K562 (cell line): Measurements from ENCODE around the gene PRMT7. TPM values are rescaled to one million over a fixed set of nuclear protein-coding genes. Genes with fewer than 3 reads are reported as not detected.

ENCODE experiments used
- ATAC-seq: fragments of 200-7000 bp; cut with Tn5 transposase; 3 replicates; pipeline ENCODE4 v1.9.1; 2020; ENCODE audit warnings: moderate library complexity
- BruUV-seq: library from RNA; stranded (reverse); fragments of 400-500 nt; replicated peaks from 2 replicates; lab custom pipeline; 2021; lab: Mats Ljungman, UMichigan
- CTCF ChIA-PET: fragments of 300-600 bp; formaldehyde crosslinking; extraction: SDS; loops from one replicate; lab custom pipeline; 2021; ENCODE audit warnings: low intra/inter-chr PET ratio; lab: Yijun Ruan, JAX
- POLR2A ChIA-PET: fragments of 300-600, 350-650 bp; sonication (Branson Sonifier 250); formaldehyde crosslinking; extraction: SDS; loops from one replicate; lab custom pipeline; 2021; ENCODE audit warnings: antibody characterized with exemption, inconsistent platforms; lab: Yijun Ruan, JAX
- DNase-seq, 4 experiments: peaks; one replicate each; pipeline versions ENCODE4 v3.0.0 to v3.0.0-alpha.2; 2011 to 2018; ENCODE audit warnings: low spot score in 3 of 4, mixed read lengths in 3 of 4; ENCODE audit errors: extremely low read depth in 1 of 4
- FAIRE-seq: peaks from 2 replicates; lab custom pipeline; 2011; peaks lifted over from hg19 to GRCh38; lab: Jason Lieb, UNC
- H2AFZ ChIP-seq: 2 replicates; pipeline ENCODE4 v1.6.0; 2011; ENCODE audit warnings: low read depth, low read length, control low read depth, inconsistent platforms
- H3K27ac ChIP-seq: fragments of 200-600 bp; 3 replicates; pipeline ENCODE4 v1.8.0; 2011; ENCODE audit warnings: low read depth, mild to moderate bottlenecking, control low read depth, inconsistent platforms, low read length, moderate library complexity, mixed read lengths; ENCODE audit errors: extremely low read depth
- H3K27me3 ChIP-seq, 2 experiments: fragments of 300-600 bp in 1 of 2; 2 replicates in 1 of 2; 3 replicates in 1 of 2; pipeline versions ENCODE4 v1.6.0 to v1.8.0; 2011; ENCODE audit warnings: inconsistent platforms in 2 of 2, low read length in 2 of 2, mild to moderate bottlenecking in 1 of 2, mixed read lengths in 1 of 2, moderate library complexity in 1 of 2; ENCODE audit not compliant: control insufficient read depth in 2 of 2, insufficient read depth in 2 of 2
- H3K36me3 ChIP-seq: fragments of 300-600 bp; 3 replicates; pipeline ENCODE4 v1.8.0; 2011; ENCODE audit warnings: mild to moderate bottlenecking, low read length, inconsistent platforms; ENCODE audit not compliant: control insufficient read depth, insufficient read depth
- H3K4me1 ChIP-seq, 2 experiments: fragments of 200-600 bp in 1 of 2; replicated peaks in 1 of 2; 2 replicates in 1 of 2; 3 replicates in 1 of 2; pipeline versions ENCODE4 v1.5.1 to v1.8.0; 2011; ENCODE audit warnings: inconsistent platforms in 2 of 2, low read length in 2 of 2, mild to moderate bottlenecking in 1 of 2, mixed read lengths in 1 of 2, moderate library complexity in 1 of 2; ENCODE audit not compliant: control insufficient read depth in 2 of 2, insufficient read depth in 2 of 2
- H3K4me2 ChIP-seq: 2 replicates; pipeline ENCODE4 v1.6.1; 2011; ENCODE audit warnings: low read length, control low read depth, inconsistent platforms, mixed read lengths; ENCODE audit not compliant: insufficient read depth
- H3K4me3 ChIP-seq: fragments of 200-600 bp; sonication (generic), shearing (Covaris generic); 2 replicates; pipeline ENCODE4 v1.5.1; 2016; ENCODE audit warnings: control low read depth, inconsistent platforms
- H3K79me2 ChIP-seq: fragments of 200-600 bp; 3 replicates; pipeline ENCODE4 v1.8.0; 2011; ENCODE audit warnings: low read length, inconsistent platforms; ENCODE audit not compliant: control insufficient read depth, insufficient read depth
- H3K9ac ChIP-seq, 2 experiments: 2 replicates each; pipeline versions ENCODE4 v1.6.0 to v1.6.1; 2011; ENCODE audit warnings: low read depth in 2 of 2, low read length in 2 of 2, control low read depth in 1 of 2, inconsistent platforms in 1 of 2, mild to moderate bottlenecking in 1 of 2, mixed read lengths in 1 of 2; ENCODE audit not compliant: insufficient read depth in 1 of 2
- H3K9me1 ChIP-seq: one replicate; pipeline ENCODE4 v1.6.0; 2011; ENCODE audit warnings: inconsistent platforms, mild to moderate bottlenecking, low read length, moderate library complexity; ENCODE audit not compliant: control insufficient read depth, insufficient read depth
- H3K9me3 ChIP-seq: replicated peaks from 2 replicates; pipeline ENCODE4 v1.5.1; 2011; ENCODE audit warnings: low read depth, low read length, inconsistent platforms; ENCODE audit not compliant: control insufficient read depth, insufficient read depth
- H4K20me1 ChIP-seq: replicated peaks from 2 replicates; pipeline ENCODE4 v1.6.1; 2011; ENCODE audit warnings: low read length, inconsistent platforms, mixed read lengths; ENCODE audit not compliant: control insufficient read depth, insufficient read depth
- BHLHE40 ChIP-seq: IDR thresholded peaks from 2 replicates; pipeline ENCODE4 v1.6.1; 2011; ENCODE audit warnings: low read length, improper control_type of control experiment
- DEAF1 ChIP-seq: fragments of 450-650 bp; formaldehyde crosslinking; IDR thresholded peaks from 2 replicates; pipeline ENCODE4 v1.4.0; 2020; ENCODE audit warnings: mild to moderate bottlenecking, moderate library complexity
- HMG20B ChIP-seq: fragments of 250-450 bp; sonication (Bioruptor Pico); IDR thresholded peaks from 2 replicates; pipeline ENCODE4 v1.5.0; 2021; ENCODE audit warnings: mild to moderate bottlenecking
- MEIS2 ChIP-seq: fragments of 450-650 bp; IDR thresholded peaks from 2 replicates; pipeline ENCODE4 v1.6.1; 2014; ENCODE audit warnings: mild to moderate bottlenecking; ENCODE audit not compliant: partially characterized antibody
- NR2F6 ChIP-seq: fragments of 450-650 bp; formaldehyde crosslinking; IDR thresholded peaks from 2 replicates; pipeline ENCODE4 v1.4.0; 2020; ENCODE audit warnings: mild to moderate bottlenecking
- PATZ1 ChIP-seq: fragments of 250-450 bp; sonication (Bioruptor Pico); IDR thresholded peaks from 2 replicates; pipeline ENCODE4 v1.5.0; 2020; ENCODE audit warnings: mild to moderate bottlenecking, borderline replicate concordance
- PML ChIP-seq: IDR thresholded peaks from 2 replicates; pipeline ENCODE4 v1.6.1; 2012; ENCODE audit warnings: low read length, inconsistent platforms
- POLR2AphosphoS2 ChIP-seq: IDR thresholded peaks from 2 replicates; pipeline ENCODE4 v1.6.1; 2012; ENCODE audit warnings: low read length, improper control_type of control experiment
- PRDM10 ChIP-seq: fragments of 450-650 bp; IDR thresholded peaks from 2 replicates; pipeline ENCODE4 v1.6.1; 2018; ENCODE audit not compliant: partially characterized antibody
- PRMT5 ChIP-seq: sonication (generic); formaldehyde crosslinking; IDR thresholded peaks from 2 replicates; pipeline ENCODE4 v1.5.0; 2020; ENCODE audit warnings: missing genetic modification reagents
- PTBP1 ChIP-seq: fragments of 200-400 bp; formaldehyde crosslinking; IDR thresholded peaks from 2 replicates; pipeline ENCODE4 v1.6.1; 2017; ENCODE audit warnings: low read depth, low read length
- RBM17 ChIP-seq: fragments of 200-400 bp; formaldehyde crosslinking; IDR thresholded peaks from 2 replicates; pipeline ENCODE4 v1.6.1; 2017; ENCODE audit warnings: low read depth, mild to moderate bottlenecking, low read length, borderline replicate concordance
- SRSF9 ChIP-seq: fragments of 200-400 bp; formaldehyde crosslinking; IDR thresholded peaks from 2 replicates; pipeline ENCODE4 v1.6.1; 2017; ENCODE audit warnings: low read depth, low read length, borderline replicate concordance
- TAF15 ChIP-seq: fragments of 200-400 bp; formaldehyde crosslinking; IDR thresholded peaks from 2 replicates; pipeline ENCODE4 v1.6.1; 2017; ENCODE audit warnings: mild to moderate bottlenecking, low read depth, low read length, moderate library complexity
- TRIM24 ChIP-seq, 2 experiments: fragments of 450-650 bp; IDR thresholded peaks; 2 replicates each; pipeline ENCODE4 v1.6.1; 2016
- ZC3H4 ChIP-seq: sonication (generic); formaldehyde crosslinking; IDR thresholded peaks from 2 replicates; pipeline ENCODE4 v1.9.0; 2021; ENCODE audit warnings: missing genetic modification reagents, borderline replicate concordance
- ZNF444 ChIP-seq: fragments of 250-450 bp; sonication (Bioruptor Pico); IDR thresholded peaks from 2 replicates; pipeline ENCODE4 v1.4.0; 2020; ENCODE audit warnings: mild to moderate bottlenecking, moderate library complexity
- WGBS: fragments of 100-300 bp; shearing (Covaris generic); methylation state at CpG from one replicate; pipeline ENCODE4 v1.1.6; 2016; ENCODE audit warnings: low coverage, mixed read lengths; ENCODE audit not compliant: insufficient coverage; ENCODE audit errors: missing lambda C conversion rate; 5-methylcytosine and 5-hydroxymethylcytosine counted together
- in situ Hi-C: fragments of 300-500 bp; cut with MboI; formaldehyde crosslinking; loops from 4 replicates; pipeline ENCODE4 v1.15.0; 2018; ENCODE audit warnings: inconsistent platforms, mixed read lengths
- intact Hi-C: fragments of 100-400 bp; cut with micrococcal nuclease; formaldehyde crosslinking; loops from 2 replicates; pipeline ENCODE4 v1.14.2; 2022
- polyA plus RNA-seq, 8 experiments: library from polyadenylated mRNA; depleted of rRNA in 4 of 8; stranded (reverse) in 5 of 8; unstranded in 3 of 8; fragments of >200 nt; fragmentation: Nextera tagmentation in 2 of 8; fragmentation: Illumina TruSeq in 1 of 8; extraction: Ambion mirVana in 2 of 8; extraction: Trizol in 1 of 8; gene quantifications; 2 replicates each; pipeline versions ENCODE4 v1.2.1 to v1.2.3, GENCODE V29; 2011 to 2014; ENCODE audit warnings: inconsistent platforms in 1 of 8, missing spikeins in 1 of 8
- total RNA-seq, 7 experiments: library from RNA; depleted of rRNA in 6 of 7; stranded (reverse); fragments of >200 nt in 6 of 7; fragmentation: Illumina TruSeq in 2 of 7; extraction: Trizol in 2 of 7; gene quantifications; 2 replicates each; pipeline versions ENCODE4 v1.2.1 to v1.2.3, GENCODE V29; 2011 to 2021; ENCODE audit warnings: low replicate concordance in 1 of 7

The PRMT7 gene
- total and polyA plus RNA-seq, 9 of the 15 experiments (the other 6 are each of a cell fraction or from before 2014, with no cell fraction given) = 6.4 to 88.8 (median 73.1) TPM

- WGBS = 3% methylated on average over 10 of the region's 10 CpGs
- no peak overlapping the region for H3K4me2 ChIP-seq
- BruUV-seq = no TSS peak
- peaks cover 48 to 65% of the 10 kb centered on the region in 2 experiments; a peak in 4 of 5 replicates for H3K27me3 ChIP-seq
- peak in 1 of 4 experiments; percentile 44 for DNase-seq
- ChIA-PET CTCF (no interaction called here), POLR2A (no interaction called here)
- in situ Hi-C loops (no loop called here), intact Hi-C loops (no loop called here)
- peak; percentile 67 for ATAC-seq
- H3K27ac ChIP-seq = no peak overlapping the region
- peaks cover 12 to 36% of the 10 kb centered on the region in 2 experiments for H3K4me1 ChIP-seq
- H3K9ac ChIP-seq = 0 out of 4 replicates have a peak overlapping the region, but pooled peaks of 1 of the 2 experiments have one; percentile 37
- H3K9me3 ChIP-seq = no peaks in the 10 kb centered on the region
- no peaks in the 10 kb centered on the region for H3K36me3 ChIP-seq
- H3K9me1 ChIP-seq = no peaks in the 10 kb centered on the region
- H3K4me3 ChIP-seq = no peak overlapping the region
- peaks cover 8% of the 10 kb centered on the region; the same call in 1 of the 2 replicates for H4K20me1 ChIP-seq
- no peaks in the 10 kb centered on the region for H3K79me2 ChIP-seq
- peak; percentile 67 for FAIRE-seq
- H2AFZ ChIP-seq = no peak overlapping the region
- TF ChIP-seq RBM17 (no peak), ZNF444 (CRISPR knock-in tag) (no peak), BHLHE40 (no peak), HMG20B (CRISPR knock-in tag) (no peak), POLR2AphosphoS2 (no peak), DEAF1 (CRISPR knock-in tag) (no peak), PRDM10 (no peak), TAF15 (no peak), PTBP1 (no peak), PML (no peak), PRMT5 (no peak), NR2F6 (CRISPR knock-in tag) (no peak), SRSF9 (no peak), ZC3H4 (CRISPR knock-in tag) (no peak), MEIS2 (peak; percentile 4), PATZ1 (CRISPR knock-in tag) (no peak), TRIM24 (IDR thresholded peaks at IDR 0.05) (no peak)
These were observed 63.5 kb downstream of the PRMT7 start for GRCh38 chr16:68374246-68374805.
